GM18858 (cell line): Measurements from ENCODE around the gene TMCC1.

Experiments used
- ATAC-seq: cut with Tn5 transposase; IDR thresholded peaks from one replicate; pipeline ENCODE4 v1.9.1; 2021; ENCODE audit not compliant: unreplicated experiment

Gene TMCC1

GRCh38 chr3:129627350-129628168 lies 266.0 kb downstream of the TMCC1 start:
- peak; percentile 47 for ATAC-seq

- peak; percentile 84 for ATAC-seq
Observed at GRCh38 chr3:129626744-129627349, 266.7 kb downstream of the TMCC1 start.

GRCh38 chr3:129625072-129625874 lies 268.2 kb downstream of the TMCC1 start:
- no peak for ATAC-seq

- no peak for ATAC-seq
Observed at GRCh38 chr3:129624347-129625071, 269.0 kb downstream of the TMCC1 start.

GRCh38 chr3:129623447-129624118 lies 269.9 kb downstream of the TMCC1 start:
- ATAC-seq = no peak

- ATAC-seq = no peak
Observed at GRCh38 chr3:129622933-129623332, 270.6 kb downstream of the TMCC1 start.

GRCh38 chr3:129622226-129622874 lies 271.2 kb downstream of the TMCC1 start:
- no peak for ATAC-seq

- ATAC-seq = no peak
Observed at GRCh38 chr3:129621626-129622225, 271.8 kb downstream of the TMCC1 start.

GRCh38 chr3:129620828-129621559 lies 272.5 kb downstream of the TMCC1 start:
- ATAC-seq = no peak

- ATAC-seq = no peak
Observed at GRCh38 chr3:129619726-129620162, 273.8 kb downstream of the TMCC1 start.

GRCh38 chr3:129618901-129619671 lies 274.4 kb downstream of the TMCC1 start:
- no peak for ATAC-seq

- no peak for ATAC-seq
Observed at GRCh38 chr3:129618186-129618820, 275.2 kb downstream of the TMCC1 start.

GRCh38 chr3:129617381-129618185 lies 275.9 kb downstream of the TMCC1 start:
- no peak for ATAC-seq

- no peak for ATAC-seq
Observed at GRCh38 chr3:129616713-129617112, 276.8 kb downstream of the TMCC1 start.

- no peak for ATAC-seq
Observed at GRCh38 chr3:129616291-129616690, 277.2 kb downstream of the TMCC1 start.

- no peak for ATAC-seq
Observed at GRCh38 chr3:129615751-129616281, 277.7 kb downstream of the TMCC1 start.
